Measurements from ENCODE around the gene NUP43.

The NUP43 gene

GRCh38 chr6:149746147-149746946 is at the start of gene NUP43:
TSS of gene NUP43 (minus strand) at chr6:149746529. CDS start at chr6:149746495, 34 bp downstream.
- H4K20me1 ChIP-seq (ENCODE audit: insufficient read depth, low read length): peaks cover 15% of the 10 kb centered on the region; the same call in 1 of the 2 replicates
- H3K4me3 ChIP-seq (ENCODE audit: low read length): peak within 1 kb of the TSS; percentile 98
- H3K4me2 ChIP-seq (ENCODE audit: low read length): peak within 1 kb of the TSS; percentile 97
- H3K36me3 ChIP-seq (replicated peaks; ENCODE audit: low read depth, low read length): peaks cover 2% of the 10 kb centered on the region
- H3K9me3 ChIP-seq (ENCODE audit: insufficient read depth, low read length): no peaks in the 10 kb centered on the region
- peak within 1 kb of the TSS; percentile 88 for H3K9ac ChIP-seq (ENCODE audit: low read length)
- H3K27me3 ChIP-seq (ENCODE audit: low read depth, low read length): no peaks in the 10 kb centered on the region
- peak within 1 kb of the TSS; percentile 83 for H2AFZ ChIP-seq (ENCODE audit: low read depth, low read length)
- H3K79me2 ChIP-seq (ENCODE audit: low read length): peaks cover 40% of the 10 kb centered on the region
- TF ChIP-seq CTCF (IDR thresholded peaks at IDR 0.05; ENCODE audit: low read depth, low read length) (no peak), EZH2phosphoT487 (IDR thresholded peaks at IDR 0.05; ENCODE audit: low read depth) (no peak)
- peak within 1 kb of the TSS; percentile 49 for H3K27ac ChIP-seq (ENCODE audit: low read length)
- peaks cover 15% of the 10 kb centered on the region for H3K4me1 ChIP-seq (ENCODE audit: low read length)

- Histone ChIP-seq H3K36me3 (replicated peaks; ENCODE audit: low read depth, low read length) (no peaks in the 10 kb centered on the region), H3K27me3 (ENCODE audit: low read depth, low read length) (no peaks in the 10 kb centered on the region), H3K79me2 (ENCODE audit: low read length) (no peaks in the 10 kb centered on the region)
Measured at GRCh38 chr6:149783551-149783950, 37.2 kb upstream of the NUP43 start.

GRCh38 chr6:149782337-149782736 is 36.0 kb upstream of the NUP43 start:
- no peak overlapping the region for H2AFZ ChIP-seq (ENCODE audit: low read depth, low read length)
- H3K4me3 ChIP-seq (ENCODE audit: low read length): no peak overlapping the region
- TF ChIP-seq CTCF (IDR thresholded peaks at IDR 0.05; ENCODE audit: low read depth, low read length) (no peak), EZH2phosphoT487 (IDR thresholded peaks at IDR 0.05; ENCODE audit: low read depth) (no peak)
- H3K27me3 ChIP-seq (ENCODE audit: low read depth, low read length): no peaks in the 10 kb centered on the region
- no peaks in the 10 kb centered on the region for H3K79me2 ChIP-seq (ENCODE audit: low read length)
- no peaks in the 10 kb centered on the region for H3K4me1 ChIP-seq (ENCODE audit: low read length)
- no peaks in the 10 kb centered on the region for H3K36me3 ChIP-seq (replicated peaks; ENCODE audit: low read depth, low read length)
- no peak overlapping the region for H3K4me2 ChIP-seq (ENCODE audit: low read length)
- no peaks in the 10 kb centered on the region for H4K20me1 ChIP-seq (ENCODE audit: insufficient read depth, low read length)
- no peak overlapping the region for H3K9ac ChIP-seq (ENCODE audit: low read length)
- no peak overlapping the region for H3K27ac ChIP-seq (ENCODE audit: low read length)
- no peaks in the 10 kb centered on the region for H3K9me3 ChIP-seq (ENCODE audit: insufficient read depth, low read length)

More at GRCh38 chr6:149783551-149783950, 37.2 kb upstream of the NUP43 start:
- Histone ChIP-seq H3K27ac (ENCODE audit: low read length) (no peak overlapping the region), H4K20me1 (ENCODE audit: insufficient read depth, low read length) (no peaks in the 10 kb centered on the region), H2AFZ (ENCODE audit: low read depth, low read length) (no peak overlapping the region), H3K4me1 (ENCODE audit: low read length) (no peaks in the 10 kb centered on the region), H3K4me2 (ENCODE audit: low read length) (no peak overlapping the region), H3K9ac (ENCODE audit: low read length) (no peak overlapping the region), H3K9me3 (ENCODE audit: insufficient read depth, low read length) (no peaks in the 10 kb centered on the region), H3K4me3 (ENCODE audit: low read length) (no peak overlapping the region)
- TF ChIP-seq EZH2phosphoT487 (IDR thresholded peaks at IDR 0.05; ENCODE audit: low read depth) (no peak), CTCF (IDR thresholded peaks at IDR 0.05; ENCODE audit: low read depth, low read length) (no peak)

- no peak overlapping the region for H3K9ac ChIP-seq (ENCODE audit: low read length)
- H3K4me3 ChIP-seq (ENCODE audit: low read length): no peak overlapping the region
- no peak overlapping the region for H2AFZ ChIP-seq (ENCODE audit: low read depth, low read length)
- no peaks in the 10 kb centered on the region for H3K79me2 ChIP-seq (ENCODE audit: low read length)
- no peaks in the 10 kb centered on the region for H3K36me3 ChIP-seq (replicated peaks; ENCODE audit: low read depth, low read length)
- TF ChIP-seq EZH2phosphoT487 (IDR thresholded peaks at IDR 0.05; ENCODE audit: low read depth): no peak
- TF ChIP-seq CTCF (IDR thresholded peaks at IDR 0.05; ENCODE audit: low read depth, low read length): no peak
- no peak overlapping the region for H3K27ac ChIP-seq (ENCODE audit: low read length)
- no peak overlapping the region for H3K4me2 ChIP-seq (ENCODE audit: low read length)
- no peaks in the 10 kb centered on the region for H3K9me3 ChIP-seq (ENCODE audit: insufficient read depth, low read length)
- H3K4me1 ChIP-seq (ENCODE audit: low read length): no peaks in the 10 kb centered on the region
- H4K20me1 ChIP-seq (ENCODE audit: insufficient read depth, low read length): no peaks in the 10 kb centered on the region
- H3K27me3 ChIP-seq (ENCODE audit: low read depth, low read length): no peaks in the 10 kb centered on the region
Measured at GRCh38 chr6:149781715-149782114, 35.4 kb upstream of the NUP43 start.

Measured in OCI-LY3 (cell line).